ENCODE data around the gene NTM.

Gene NTM

DNA sequence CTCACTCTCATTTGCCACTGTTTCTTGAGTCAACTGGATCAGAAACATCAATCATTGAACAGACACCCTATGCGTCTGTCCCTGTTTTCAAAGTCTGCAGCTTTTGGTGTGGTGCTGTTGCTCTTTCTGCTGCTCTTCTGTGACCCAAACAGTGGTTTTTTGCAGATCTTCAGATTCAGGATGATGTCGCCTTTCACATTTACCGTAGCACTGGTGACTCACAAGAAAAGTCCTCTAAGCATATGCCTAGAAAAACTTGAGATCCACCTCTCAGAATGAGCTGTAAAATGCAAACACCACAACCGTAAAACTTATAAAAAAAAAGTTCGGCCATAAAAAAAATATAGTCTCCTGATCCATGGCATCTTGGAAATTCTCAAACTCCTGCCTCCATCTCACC lies 400.4 kb downstream of the NTM start:
- DNase-seq (ENCODE audit: low read depth) = no peak

DNA sequence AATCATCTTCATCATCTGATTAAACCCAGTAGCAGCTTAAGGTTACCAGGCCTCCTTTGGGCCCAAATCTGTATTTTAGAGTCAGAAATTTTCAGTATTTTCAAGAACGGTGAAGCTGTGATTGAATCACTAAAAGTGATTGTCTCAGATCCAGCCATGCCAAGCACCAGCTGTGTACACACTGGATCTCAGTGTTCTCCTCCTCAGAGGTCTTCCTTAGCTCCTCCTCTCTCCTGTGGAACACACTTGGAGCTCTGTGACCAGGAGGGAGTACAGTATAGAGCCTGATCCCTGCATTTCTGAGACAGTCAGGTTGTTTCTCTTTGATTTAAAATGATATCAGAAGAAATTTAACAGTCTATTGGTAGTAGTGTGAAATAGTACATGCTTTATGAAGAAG lies 401.1 kb downstream of the NTM start:
- DNase-seq (ENCODE audit: low read depth) = no peak

DNA sequence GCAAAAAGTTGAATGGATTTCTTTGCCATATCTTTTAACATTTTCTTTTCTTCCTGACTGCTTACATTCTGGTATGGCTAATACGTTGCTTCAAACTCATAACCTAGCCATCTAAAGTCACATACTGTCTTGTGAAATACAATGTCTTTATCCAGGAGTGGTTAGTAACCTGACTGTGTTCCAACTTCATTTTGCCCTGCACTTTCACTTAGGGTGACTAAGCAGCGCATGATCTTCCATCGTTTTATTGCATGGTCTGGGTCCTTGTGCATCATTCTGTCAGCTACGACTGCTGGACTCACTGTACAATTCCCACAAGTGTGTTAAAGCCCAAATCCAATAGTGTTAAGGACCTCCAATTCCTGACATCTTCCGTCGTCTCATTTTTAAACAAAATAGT lies 403.2 kb downstream of the NTM start:
- no peak for DNase-seq (ENCODE audit: low read depth)

DNA sequence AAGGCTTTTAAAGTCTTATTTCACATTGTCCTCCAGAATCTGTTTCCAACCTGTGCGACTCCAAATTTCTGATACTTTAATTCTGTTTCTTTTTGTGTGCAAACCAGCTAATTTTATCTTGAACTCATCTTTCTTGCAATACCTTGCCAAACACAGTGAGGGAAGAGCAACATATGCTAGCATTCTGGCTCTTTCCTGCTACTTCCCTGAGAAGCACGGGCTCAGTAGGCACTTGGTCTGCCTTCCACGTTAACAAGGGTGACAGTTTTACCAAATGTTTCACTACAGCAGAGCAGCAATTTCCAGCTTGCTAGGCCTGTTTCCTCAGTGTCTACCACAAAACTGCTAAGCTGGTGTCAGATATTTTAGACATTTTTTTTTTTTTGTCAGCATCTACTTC lies 405.8 kb downstream of the NTM start:
- no peak for DNase-seq (ENCODE audit: low read depth)

DNA sequence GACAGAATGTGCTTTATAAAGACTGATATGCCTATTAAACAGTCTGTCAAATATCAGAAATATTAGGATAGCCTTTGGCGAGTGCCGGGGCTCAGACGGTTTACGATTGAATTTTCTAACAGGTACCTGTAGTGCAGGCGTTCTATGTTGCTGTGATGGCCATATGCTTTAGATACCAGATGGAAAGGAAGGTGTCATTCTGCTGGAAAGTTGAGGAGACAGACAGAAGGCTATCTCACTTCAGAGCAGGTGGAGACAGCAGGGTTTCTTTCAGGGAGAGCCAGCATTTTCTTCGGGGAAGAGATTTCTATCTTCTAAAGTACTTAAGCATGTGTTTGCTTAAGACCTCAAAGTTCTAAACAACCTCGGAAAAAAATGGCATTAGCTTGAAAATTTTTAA lies 415.4 kb downstream of the NTM start:
- no peak for DNase-seq (ENCODE audit: low read depth)

DNA sequence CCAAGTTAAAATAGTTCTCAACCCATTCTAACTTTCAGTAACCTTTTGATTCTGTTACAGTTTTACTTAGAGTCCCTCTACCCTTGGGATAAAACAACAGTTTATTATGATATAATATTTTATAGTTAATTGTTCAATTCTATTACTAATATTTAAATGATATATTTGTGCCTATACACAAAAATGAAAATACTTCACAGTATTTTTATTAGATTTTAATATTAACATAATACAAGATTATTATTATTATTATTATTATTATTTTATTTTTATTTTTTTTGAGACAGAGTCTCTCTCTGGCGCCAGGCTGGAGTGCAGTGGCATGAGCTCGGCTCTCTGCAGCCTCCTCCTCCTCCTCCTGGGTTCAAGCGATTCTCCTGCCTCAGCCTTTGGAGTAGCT lies 416.7 kb downstream of the NTM start:
- DNase-seq (ENCODE audit: low read depth) = no peak

DNA sequence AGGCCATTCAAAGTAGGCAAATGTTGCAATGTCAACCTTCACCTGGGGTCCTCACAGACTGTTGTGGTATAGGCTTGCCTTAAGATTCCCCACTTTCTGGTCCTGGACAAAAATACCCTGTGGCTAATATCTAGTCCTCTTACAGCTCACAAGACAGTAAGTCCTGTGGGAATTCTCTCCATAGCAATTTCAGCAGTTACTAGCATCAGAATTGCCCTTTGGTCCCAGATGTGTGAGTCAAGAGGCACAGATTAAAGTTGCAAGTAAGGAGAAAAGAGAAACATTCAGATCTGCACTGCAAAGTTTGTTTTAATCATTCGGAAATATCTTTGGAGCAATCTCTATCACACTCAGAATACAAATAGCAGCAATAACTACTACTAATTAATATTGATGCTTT lies 420.2 kb downstream of the NTM start:
- DNase-seq (ENCODE audit: low read depth) = no peak

DNA sequence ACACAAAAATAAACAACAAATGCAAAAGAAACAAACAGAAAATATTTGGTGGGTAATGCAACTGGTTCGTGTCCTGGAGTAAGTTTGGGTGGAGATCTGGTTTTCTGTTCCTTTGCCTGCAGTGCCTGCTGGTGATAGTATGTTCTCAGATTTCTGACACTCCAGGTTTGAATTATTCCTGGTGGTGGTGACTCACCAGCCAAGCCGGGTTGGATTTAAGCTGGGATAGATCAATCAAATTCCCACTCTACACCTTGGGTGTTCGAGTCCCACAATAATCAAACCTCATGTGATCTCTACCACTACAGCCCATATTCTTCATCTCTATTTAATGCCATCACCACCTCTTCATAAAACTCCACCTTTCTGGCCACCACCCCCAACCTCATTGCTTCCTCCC lies 421.8 kb downstream of the NTM start:
- DNase-seq (ENCODE audit: low read depth) = no peak

DNA sequence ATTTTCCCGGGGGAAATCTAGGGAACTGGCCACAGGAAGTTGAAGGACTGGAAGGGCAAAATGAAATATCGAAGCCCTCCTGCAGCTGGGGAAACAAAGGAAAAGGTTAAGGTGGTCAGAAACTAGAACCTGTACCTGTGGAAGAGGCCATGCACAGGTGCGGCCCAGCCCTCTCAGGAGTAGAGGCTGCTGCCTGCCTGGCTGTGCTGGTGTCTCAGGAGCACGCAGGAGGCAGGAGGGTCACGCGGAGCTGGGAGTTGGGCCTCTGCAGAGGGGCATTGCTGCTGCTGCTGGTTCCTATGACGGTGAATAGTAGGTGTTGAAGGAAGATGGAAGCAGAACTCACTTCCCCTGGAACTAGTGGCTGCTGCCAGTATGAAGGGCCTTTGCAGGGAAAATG lies 425.7 kb downstream of the NTM start:
- no peak for DNase-seq (ENCODE audit: low read depth)

DNA sequence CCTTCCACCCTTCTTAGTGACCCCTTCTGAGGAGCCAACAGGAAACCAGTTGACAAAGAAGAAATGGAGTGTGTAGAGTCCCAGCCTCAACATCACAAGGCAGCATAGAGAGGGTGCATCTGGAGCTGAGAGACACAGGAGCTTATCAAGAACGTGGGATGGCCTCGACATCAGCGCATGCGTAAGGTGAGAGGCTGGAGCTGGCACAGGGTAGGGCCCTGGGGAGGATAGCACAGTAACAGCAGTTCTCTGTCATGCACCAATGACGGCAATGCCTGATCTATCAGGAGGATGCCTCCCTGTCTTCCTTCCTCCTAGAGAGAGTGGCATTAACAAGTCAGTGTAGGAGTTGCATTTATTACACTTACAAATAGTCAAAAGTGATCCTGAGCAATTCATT lies 426.1 kb downstream of the NTM start:
- no peak for DNase-seq (ENCODE audit: low read depth)

DNA sequence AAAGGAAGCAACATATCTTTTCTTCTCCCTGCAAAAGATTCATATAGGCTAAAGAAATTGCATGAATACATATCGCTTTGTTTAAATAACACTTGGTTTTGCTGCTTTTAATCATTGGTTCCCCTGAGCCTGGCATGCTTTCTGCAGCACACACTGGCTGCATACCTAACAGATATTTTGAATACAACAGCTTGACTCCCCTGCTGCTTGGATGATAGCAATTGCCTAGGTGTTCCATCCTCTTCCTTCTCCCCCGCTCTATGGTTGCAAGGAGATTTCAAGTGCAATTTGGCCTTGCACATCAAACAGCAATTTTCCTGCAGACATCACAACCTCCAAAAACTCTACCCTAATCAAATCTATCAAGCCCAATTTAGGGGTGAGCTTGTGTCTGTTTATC lies 430.0 kb downstream of the NTM start:
- DNase-seq (ENCODE audit: low read depth) = no peak

DNA sequence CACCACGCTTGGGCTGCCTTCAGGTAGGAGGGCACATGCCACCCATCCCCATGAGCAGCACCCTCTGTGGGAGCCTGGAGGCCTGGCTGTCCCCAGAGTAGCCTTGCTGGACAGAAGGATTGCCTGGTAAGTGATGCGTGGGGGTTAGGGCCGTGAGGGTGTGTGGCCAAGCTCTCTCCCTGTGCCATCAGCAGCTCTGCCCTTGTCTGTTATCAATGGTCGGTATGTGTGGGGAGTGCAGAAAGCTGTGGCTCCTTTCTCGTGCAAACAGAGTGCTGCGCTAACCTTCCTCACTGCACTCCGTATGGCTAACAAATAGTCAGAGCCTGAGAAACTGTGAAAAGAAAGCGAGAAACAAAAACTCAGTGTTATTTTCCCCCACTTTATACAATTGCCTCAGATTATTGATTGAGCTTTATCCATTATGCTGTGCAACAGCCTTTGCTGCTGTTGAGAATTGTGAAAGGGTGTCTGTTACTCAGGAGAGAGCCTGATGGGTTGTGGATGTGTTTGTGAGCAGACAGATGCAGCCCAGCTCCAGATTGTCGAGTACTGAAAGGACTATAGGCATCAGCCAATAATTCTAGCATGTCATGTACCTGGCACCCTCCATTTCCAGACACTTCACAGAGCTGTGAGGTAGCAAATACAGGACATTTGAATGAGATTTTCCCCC lies 432.2 kb downstream of the NTM start:
- no peak for DNase-seq (ENCODE audit: low read depth)

DNA sequence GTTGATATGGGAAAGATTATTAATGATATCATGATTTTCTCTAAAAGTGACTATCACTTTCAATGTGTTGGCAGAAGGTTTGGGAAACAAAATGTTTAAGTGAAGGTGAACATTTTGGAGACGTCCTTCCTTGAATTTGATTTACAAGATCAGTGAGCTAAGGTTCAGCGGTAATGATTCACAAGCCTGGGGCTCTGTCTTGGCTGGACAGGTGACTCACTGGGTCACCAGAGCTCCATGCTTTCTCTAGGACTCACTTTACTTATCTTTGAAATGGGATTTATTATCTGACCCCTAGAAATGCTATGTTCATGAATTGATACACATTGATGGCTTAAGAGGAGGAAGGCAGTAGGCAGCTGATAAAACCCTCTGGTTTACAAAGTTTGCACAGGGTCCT lies 437.5 kb downstream of the NTM start:
- DNase-seq (ENCODE audit: low read depth) = no peak

DNA sequence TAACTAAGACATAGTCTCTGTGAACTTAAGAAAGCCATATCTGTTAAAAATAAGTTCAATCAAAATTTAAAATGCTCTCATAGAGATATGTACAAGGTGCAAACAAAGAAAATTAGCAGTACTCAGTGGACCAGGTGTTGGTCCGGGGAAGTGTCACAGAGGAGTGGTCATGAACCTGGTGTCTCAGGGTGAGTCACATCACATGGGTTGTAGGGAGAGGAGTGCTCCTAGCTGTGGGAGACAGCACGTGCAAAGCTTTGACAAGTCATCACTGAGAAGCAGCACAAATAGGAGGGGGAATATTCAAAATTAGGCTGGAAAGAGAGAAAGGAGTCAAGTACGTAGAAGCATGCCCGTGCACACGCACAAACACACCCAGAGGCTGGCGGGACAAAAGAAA lies 438.1 kb downstream of the NTM start:
- DNase-seq (ENCODE audit: low read depth) = no peak

DNA sequence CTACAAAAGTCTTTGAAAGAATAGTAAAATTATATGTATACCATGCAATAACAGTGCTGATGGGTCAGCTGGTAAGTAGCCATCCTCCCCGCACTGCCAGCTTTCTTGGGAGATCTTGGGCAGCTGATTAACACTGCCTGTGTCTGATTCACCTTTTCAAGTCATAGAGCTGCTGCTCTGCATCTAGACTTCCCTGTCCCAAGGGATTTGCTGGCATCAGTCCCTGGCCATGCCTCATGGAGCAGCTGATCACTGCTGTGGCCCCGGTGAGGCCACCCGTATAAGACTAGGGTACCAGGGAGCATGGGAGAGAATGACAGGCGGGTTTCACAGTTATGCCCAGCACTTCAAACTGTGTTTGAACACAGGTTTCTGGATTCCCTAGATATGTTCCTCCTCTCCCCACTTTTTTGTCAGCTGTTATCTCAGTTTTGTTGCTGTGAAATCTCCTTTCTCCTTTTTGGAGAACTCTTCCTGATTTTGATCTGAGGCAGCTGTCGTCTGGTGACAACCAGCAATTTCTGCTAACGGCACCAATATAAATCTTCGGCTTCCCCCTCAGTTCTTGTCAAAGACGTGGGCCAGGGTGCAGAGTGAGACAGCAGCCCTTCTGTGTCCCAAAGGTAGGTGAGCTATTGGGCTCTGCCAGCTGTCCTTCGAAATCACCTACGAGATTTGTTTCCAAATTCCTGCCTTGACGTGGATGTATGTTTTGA lies 438.9 kb downstream of the NTM start:
- no peak for DNase-seq (ENCODE audit: low read depth)

DNA sequence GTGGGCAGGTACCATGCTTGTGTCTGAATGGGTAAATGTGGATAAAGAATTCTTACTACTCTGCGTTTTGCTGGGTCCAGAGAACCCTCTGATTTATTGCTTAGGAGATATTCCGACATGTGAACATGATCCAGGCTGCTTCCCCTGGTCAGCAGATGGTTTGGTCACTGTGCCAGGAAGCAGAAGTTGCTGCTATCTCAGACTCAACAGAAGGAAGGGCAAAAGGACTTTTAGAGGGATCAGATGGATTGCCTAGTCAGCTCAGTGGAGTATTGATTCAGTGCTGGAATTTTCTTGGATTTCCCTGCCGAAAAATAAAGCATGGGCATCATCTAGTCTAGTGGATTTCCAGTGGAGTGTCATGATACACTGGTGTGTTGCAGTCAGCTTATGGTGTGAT lies 440.1 kb downstream of the NTM start:
- no peak for DNase-seq (ENCODE audit: low read depth)

DNA sequence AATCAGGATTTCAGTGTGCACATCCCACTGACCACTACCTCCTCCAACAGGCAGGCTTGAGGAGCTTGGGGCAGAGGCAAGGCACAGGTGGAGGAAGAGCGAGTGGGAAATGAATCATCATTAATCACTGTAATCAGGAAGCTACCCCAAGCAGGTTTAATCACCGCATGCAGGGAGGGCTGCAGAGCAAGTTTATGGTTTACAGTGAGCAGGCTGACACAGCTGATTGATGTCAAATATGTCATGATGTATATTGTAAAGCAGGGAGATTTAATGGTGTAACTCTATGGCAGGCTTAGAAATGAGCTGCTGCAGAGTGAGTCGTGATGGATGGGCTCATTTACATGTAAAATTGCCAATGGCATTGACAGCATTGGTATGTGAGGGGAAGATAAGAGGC lies 441.0 kb downstream of the NTM start:
- DNase-seq (ENCODE audit: low read depth) = no peak

DNA sequence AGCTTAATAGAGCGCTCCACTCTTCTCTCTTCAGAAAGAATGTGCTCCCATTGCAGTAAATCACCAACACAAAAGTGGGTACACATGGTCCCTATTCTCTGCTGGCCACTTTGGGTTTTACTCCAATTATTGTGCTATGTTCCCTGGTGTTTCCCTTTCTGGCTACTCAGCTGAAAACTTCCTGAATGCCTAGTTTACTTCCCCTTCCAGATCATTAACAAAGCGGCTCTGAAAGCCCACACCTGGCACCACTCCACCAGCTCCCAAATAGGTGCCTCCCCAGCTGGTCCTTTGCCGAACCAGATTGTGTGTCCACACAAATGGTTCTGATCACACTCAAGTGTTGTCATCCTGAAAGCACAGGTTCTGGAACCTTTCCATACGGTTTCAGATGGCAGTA lies 443.7 kb downstream of the NTM start:
- no peak for DNase-seq (ENCODE audit: low read depth)

DNA sequence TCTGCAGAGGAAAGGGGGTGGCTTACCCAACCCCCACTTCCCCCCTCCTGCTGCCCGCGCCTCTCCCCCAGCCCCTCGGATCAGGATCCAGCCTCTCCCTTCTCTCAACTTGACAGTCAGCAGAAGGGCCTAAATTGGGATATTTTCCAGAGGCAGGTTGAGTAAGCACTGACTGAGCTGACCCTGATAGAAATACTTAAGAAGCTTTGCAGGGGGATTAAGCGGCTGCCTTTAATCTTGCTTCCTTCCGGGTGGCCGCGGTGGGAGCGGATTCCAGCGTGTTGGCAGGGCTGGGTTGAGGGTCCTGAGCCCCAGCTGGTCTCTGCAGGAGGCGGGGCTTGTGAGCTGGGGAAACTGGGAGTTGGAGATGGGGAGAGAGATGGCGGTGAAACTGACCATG lies 445.2 kb downstream of the NTM start:
- DNase-seq (ENCODE audit: low read depth) = no peak

DNA sequence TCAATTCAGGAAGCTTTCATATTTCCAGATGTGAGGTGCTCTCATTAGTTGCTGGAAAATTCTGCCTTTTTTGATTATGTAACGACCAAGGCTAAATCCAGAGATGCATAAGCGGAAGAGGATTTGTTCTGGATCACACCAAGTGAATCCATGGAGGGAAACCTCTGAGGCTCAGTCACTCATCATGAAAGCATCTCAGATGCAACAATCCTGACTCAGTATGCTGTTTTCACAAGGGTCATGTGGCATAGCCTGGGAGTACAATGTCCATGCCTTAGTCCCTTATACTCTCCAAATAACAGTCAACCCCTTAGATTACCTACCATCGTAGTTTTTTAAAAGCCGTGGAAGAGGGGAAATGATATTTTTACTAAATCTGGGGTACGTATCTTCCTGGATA lies 445.6 kb downstream of the NTM start:
- DNase-seq (ENCODE audit: low read depth) = no peak

DNA sequence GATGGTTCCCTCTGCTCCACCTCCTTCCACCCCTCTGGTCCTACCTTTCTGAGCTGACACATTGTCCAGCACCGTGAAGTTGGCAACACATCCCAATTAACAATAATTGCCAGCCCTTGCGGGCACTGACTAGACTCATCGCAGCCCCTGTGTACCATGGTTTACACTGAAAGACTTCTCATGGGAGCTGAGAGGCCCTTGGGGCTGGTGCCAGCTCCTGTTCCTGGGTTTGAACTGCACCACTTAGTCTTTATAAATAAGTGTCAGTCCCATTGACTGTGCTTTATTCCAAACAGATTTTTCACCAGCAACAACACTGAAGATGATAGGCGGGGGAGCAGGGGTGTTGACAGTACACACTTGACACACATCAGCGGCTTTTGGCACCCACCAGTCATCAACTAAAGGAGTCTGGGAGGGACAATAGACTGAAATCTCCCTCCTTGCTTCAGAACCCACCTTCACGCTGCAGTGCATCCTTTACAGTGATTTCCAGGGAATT lies 447.3 kb downstream of the NTM start:
- DNase-seq (ENCODE audit: low read depth) = no peak

DNA sequence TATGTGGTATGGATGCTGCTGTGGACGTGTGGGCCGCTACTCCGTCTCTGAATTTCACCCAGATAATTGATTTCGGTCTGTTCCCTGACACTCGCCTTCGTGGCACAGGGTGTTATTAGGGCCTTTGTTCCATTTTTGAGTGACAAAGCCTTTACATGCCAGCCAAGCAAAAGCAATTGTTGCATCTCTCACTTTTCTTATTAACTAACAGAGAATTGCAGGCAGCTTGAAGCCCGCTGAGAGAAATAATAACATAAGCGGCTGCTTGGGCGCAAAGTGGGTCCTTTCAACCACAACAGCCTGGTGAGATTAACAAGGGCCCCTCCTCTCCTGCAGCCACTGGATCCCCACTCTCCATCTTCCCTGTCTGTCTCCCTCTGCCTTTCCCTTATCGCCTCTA lies 449.4 kb downstream of the NTM start:
- DNase-seq (ENCODE audit: low read depth) = no peak

DNA sequence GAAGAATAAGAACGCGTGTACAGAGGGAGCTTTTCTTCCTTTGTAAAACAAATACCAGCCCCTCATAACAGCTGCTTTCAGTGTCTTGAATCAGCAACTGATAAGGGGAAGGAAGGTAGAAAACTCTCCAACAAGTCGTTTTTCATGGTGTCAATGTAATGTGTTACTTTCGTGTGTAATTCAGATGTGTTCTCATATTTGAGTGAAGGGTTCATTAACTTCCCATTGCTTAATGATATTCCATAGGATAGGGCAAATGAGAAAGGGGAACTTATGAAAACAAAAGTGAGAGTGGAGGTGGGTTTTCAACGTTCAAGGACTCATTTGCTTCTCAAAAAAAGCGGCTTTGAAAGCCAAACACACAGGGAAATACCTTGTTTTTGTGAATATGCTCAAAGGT lies 452.1 kb downstream of the NTM start:
- no peak for DNase-seq (ENCODE audit: low read depth)

DNA sequence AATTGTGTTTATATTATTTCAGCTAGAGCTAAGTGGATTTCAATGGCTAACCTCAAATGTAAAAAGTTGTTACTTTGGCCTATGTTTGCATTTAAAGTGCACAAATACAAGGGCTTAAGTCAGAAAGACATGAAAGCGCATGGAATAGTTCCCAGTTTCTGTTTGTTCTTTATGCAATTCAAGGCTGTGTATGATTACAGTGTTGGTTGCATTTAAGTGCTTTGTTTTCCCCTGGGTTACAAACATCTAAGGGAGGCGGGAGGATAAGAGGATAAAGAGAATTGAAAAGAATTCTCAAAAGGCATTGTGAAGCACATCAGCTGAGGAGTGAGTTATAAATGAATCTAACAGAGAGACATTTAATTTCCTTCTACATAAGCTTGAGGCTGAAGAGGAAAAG lies 453.4 kb downstream of the NTM start:
- peak; percentile 4 for DNase-seq (ENCODE audit: low read depth)
